LNCaP clone FGC (cell line): Measurements from ENCODE around the gene DNASE1L1.

ENCODE experiments used
- DNase-seq: peaks from one replicate; pipeline ENCODE4 v3.0.0-alpha.2; 2011; ENCODE audit warnings: low read depth
- H3K4me3 ChIP-seq: 2 replicates; pipeline ENCODE4 v1.5.1; 2011; ENCODE audit warnings: mild to moderate bottlenecking, low read depth, low read length, control low read depth
- TF ChIP-seq, protein P1 (sequence below): IDR thresholded peaks from 2 replicates; pipeline ENCODE4 v1.5.1; 2012; ENCODE audit warnings: mild to moderate bottlenecking; ENCODE audit not compliant: control insufficient read depth, insufficient read depth; ENCODE audit errors: extremely low read depth

The DNASE1L1 gene

DNA sequence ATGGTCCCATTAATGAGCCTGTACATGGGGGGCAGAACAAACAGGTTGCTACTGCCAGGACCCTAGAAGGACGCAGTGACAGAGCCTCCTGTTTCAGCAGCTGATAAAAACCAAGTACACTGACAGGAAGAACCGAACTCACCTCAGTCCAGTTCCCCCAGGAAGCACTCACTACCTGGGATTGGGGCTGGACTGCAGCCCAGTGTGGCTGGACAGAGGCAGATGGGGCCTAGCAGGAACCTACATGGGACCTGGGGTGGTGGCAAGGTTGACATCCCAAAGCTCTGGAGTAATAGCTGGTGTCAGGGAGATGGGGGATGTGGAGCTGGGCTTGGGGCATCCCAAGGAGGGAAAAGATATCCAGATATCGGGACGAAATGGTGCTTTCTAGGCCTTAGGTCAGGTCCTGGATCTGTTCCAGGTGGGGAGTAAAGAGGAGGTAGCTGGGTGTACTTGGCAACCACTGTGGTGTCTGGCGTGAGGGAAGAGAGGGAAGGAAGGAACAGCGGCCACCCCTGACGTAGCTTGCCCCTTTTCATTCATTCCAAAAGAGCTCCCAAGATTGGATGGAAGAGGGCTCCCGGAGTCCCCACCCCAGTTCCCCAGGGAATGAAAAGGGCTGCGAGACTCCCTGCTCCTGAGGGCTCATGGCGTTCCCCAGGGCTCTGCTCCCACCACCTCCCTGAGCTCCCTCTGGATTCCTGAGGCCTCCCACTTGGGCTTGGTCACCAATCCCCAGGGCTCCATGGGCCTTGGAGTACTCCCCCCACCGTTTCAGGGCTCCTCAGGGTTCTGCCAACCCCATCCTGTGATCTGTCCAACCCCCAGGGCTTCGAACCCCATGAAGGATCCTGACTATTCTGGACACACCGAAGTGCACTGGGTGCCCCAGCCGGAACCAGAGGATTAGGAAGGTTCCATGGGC, 25.4 kb downstream of the DNASE1L1 start:
- TF ChIP-seq, protein P1, sequence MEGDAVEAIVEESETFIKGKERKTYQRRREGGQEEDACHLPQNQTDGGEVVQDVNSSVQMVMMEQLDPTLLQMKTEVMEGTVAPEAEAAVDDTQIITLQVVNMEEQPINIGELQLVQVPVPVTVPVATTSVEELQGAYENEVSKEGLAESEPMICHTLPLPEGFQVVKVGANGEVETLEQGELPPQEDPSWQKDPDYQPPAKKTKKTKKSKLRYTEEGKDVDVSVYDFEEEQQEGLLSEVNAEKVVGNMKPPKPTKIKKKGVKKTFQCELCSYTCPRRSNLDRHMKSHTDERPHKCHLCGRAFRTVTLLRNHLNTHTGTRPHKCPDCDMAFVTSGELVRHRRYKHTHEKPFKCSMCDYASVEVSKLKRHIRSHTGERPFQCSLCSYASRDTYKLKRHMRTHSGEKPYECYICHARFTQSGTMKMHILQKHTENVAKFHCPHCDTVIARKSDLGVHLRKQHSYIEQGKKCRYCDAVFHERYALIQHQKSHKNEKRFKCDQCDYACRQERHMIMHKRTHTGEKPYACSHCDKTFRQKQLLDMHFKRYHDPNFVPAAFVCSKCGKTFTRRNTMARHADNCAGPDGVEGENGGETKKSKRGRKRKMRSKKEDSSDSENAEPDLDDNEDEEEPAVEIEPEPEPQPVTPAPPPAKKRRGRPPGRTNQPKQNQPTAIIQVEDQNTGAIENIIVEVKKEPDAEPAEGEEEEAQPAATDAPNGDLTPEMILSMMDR: no peak

DNA sequence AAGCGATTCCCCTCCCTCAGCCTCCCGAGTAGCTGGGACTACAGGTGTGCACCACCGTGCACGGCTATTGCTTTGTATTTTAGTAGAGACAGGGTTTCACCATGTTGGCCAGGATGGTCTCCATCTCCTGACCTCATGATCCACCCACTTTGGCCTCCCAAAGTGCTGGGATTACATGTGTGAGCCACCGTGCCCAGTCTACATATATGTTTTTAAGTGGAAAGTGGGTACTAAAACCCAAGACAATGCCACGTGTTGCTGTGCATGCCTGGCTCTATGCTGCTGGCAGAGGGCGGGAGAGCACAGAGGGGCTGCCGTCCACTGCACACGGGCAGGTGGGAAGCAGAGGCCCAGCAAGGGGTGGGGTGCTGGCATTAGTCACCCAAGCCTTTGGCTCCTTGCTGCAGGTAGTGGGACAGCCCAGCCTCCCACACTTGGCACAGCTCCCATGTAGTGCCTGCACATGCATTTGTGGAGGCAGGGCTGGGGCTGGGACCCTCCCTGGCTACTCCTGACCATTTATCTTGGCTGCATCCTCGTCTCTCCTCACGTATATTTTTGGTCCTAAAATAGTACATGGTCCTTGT, 26.5 kb downstream of the DNASE1L1 start:
- TF ChIP-seq, protein P1: no peak
- no peak overlapping the region for H3K4me3 ChIP-seq

More for the DNA sequence above, 25.4 kb downstream of the DNASE1L1 start:
- no peak overlapping the region for H3K4me3 ChIP-seq
- no peak for DNase-seq

DNA sequence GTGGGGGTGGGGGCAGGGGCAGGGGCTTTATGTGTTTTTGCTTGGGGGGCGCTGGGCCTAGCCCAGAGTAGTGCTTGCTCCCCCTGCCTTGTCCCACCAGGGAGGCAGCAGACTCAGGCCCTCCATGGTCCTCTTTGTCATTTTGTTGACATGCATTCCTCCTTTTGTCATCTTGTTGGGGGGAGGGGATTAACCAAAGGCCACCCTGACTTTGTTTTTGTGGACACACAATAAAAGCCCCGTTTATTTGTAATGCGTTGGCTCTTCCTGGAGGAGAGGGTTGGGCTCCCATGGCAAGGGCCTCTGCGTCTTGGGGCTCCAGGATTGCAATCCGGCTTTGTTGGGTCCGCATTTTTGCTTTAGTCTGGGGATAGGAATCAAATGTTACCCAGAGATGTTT, 27.8 kb downstream of the DNASE1L1 start:
- TF ChIP-seq, protein P1: no peak
- no peak for DNase-seq
- H3K4me3 ChIP-seq: no peak overlapping the region

More for the DNA sequence above, 26.5 kb downstream of the DNASE1L1 start:
- no peak for DNase-seq

DNA sequence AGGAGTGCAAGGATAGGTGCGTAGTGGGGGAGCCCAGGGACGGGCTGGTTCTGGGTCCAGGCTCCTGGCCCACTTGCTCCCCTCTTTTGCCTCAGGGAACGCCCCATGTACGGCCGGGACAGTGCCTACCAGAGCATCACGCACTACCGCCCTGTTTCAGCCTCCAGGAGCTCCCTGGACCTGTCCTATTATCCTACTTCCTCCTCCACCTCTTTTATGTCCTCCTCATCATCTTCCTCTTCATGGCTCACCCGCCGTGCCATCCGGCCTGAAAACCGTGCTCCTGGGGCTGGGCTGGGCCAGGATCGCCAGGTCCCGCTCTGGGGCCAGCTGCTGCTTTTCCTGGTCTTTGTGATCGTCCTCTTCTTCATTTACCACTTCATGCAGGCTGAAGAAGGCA, 28.3 kb downstream of the DNASE1L1 start:
- H3K4me3 ChIP-seq: peak overlapping the region; percentile 83
- TF ChIP-seq, protein P1: no peak
- no peak for DNase-seq

DNA sequence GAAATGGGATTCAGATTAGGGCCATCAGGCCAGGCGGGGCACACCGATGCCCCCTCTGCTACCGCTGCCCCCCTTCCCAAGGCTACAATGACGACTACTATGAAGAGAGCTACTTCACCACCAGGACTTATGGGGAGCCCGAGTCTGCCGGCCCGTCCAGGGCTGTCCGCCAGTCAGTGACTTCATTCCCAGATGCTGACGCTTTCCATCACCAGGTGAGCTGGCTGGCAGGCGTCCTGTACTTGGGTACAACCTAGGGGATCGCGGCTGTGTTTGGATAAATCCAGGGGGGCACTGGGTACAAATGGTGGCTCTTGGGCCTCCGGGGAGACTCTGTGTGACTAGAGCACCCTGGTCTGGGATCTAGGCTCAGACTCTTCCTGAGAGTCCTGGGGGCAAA, 28.9 kb downstream of the DNASE1L1 start:
- no peak for DNase-seq
- TF ChIP-seq, protein P1: no peak

DNA sequence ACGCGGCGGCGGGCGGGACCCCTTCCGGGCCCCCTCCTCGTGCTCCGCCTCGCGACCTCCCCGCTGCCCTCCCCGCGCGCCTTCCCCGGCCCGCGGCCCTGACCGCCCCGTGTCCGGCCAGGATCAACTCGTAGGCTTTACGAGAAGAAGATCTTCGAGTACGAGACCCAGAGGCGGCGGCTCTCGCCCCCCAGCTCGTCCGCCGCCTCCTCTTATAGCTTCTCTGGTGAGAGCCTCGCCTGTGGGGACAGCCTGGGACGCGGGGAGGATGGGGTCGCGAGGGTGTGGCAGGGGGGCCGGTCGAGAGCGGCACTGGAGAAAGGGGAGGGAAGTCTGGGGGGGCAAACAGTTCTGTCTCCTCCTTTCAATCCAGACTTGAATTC, 29.5 kb downstream of the DNASE1L1 start:
- TF ChIP-seq, protein P1: no peak
- DNase-seq: no peak
- peak overlapping the region; percentile 83 for H3K4me3 ChIP-seq

More for the DNA sequence above, 28.9 kb downstream of the DNASE1L1 start:
- peak overlapping the region; percentile 83 for H3K4me3 ChIP-seq
